Central memory CD8-positive, alpha-beta T cell (primary cell): ENCODE data around the gene KLB.
A peak's percentile ranks its signal among the peaks of the same experiment; 100 is the strongest.
"Not testable (repeated sequence)": the region's sequence is repeated elsewhere in the genome, so short reads cannot be mapped to it uniquely, and the experiment has no call there.

Experiments
- ATAC-seq: fragments of 150-1000 bp; cut with Tn5 transposase; replicated peaks from 2 replicates; pipeline ENCODE4 v1.10.0; 2022; ENCODE audit warnings: mild to moderate bottlenecking, moderate FRiP score, moderate number of reproducible peaks; ENCODE audit not compliant: poor library complexity, severe bottlenecking; ENCODE audit errors: extremely low read depth
- DNase-seq, 2 donors: peaks; one replicate each; pipeline ENCODE4 v3.0.0; 2021; ENCODE audit warnings: low spot score in 2 of 2
- H3K27ac Mint-ChIP-seq: one replicate; pipeline ENCODE4 v1.8.0; 2022; ENCODE audit warnings: low read depth, mild to moderate bottlenecking, moderate library complexity, mixed read lengths
- H3K27me3 Mint-ChIP-seq: one replicate; pipeline ENCODE4 v1.8.0; 2022; ENCODE audit warnings: mixed read lengths
- H3K36me3 Mint-ChIP-seq: one replicate; pipeline ENCODE4 v1.8.0; 2022; ENCODE audit warnings: mild to moderate bottlenecking, moderate library complexity, mixed read lengths; ENCODE audit not compliant: insufficient read depth
- H3K4me1 Mint-ChIP-seq: one replicate; pipeline ENCODE4 v1.8.0; 2022; ENCODE audit warnings: mixed read lengths
- H3K4me3 Mint-ChIP-seq: one replicate; pipeline ENCODE4 v1.8.0; 2022; ENCODE audit warnings: mild to moderate bottlenecking, moderate library complexity, mixed read lengths
- H3K9me3 Mint-ChIP-seq: one replicate; pipeline ENCODE4 v1.8.0; 2022; ENCODE audit warnings: mixed read lengths

KLB gene

GRCh38 chr4:39455486-39455885 lies 48.8 kb downstream of the KLB start:
- H3K9me3 Mint-ChIP-seq, result no peaks in the 10 kb centered on the region
- ATAC-seq (no peak), DNase-seq (no peak)
- no peak overlapping the region for H3K27ac Mint-ChIP-seq
- no peak overlapping the region for H3K4me3 Mint-ChIP-seq
- H3K36me3 Mint-ChIP-seq, result peaks cover 86% of the 10 kb centered on the region
- H3K4me1 Mint-ChIP-seq, result peaks cover 28% of the 10 kb centered on the region
- no peaks in the 10 kb centered on the region for H3K27me3 Mint-ChIP-seq

GRCh38 chr4:39456946-39457763 lies 50.4 kb downstream of the KLB start:
- Mint-ChIP-seq H3K36me3 (peaks cover 76% of the 10 kb centered on the region), H3K9me3 (no peaks in the 10 kb centered on the region), H3K27ac (peak overlapping the region; percentile 100), H3K27me3 (no peaks in the 10 kb centered on the region), H3K4me1 (peaks cover 24% of the 10 kb centered on the region), H3K4me3 (peak overlapping the region; percentile 97)
- no peak for ATAC-seq
- DNase-seq, result no peak

- H3K9me3 Mint-ChIP-seq, DNase-seq, H3K27me3 Mint-ChIP-seq: not testable (repeated sequence)
- Mint-ChIP-seq H3K36me3 (peaks cover 68% of the 10 kb centered on the region), H3K4me3 (peak overlapping the region; percentile 97), H3K27ac (peak overlapping the region; percentile 100), H3K4me1 (peaks cover 24% of the 10 kb centered on the region)
- peak; percentile 10 for ATAC-seq
These were observed 51.4 kb downstream of the KLB start for GRCh38 chr4:39458161-39458504.

GRCh38 chr4:39458505-39459300 lies 52.0 kb downstream of the KLB start, which contains the start of the genes LIAS and RPL9:
TSS of gene LIAS (plus strand) at chr4:39459056. CDS start at chr4:39459118, 62 bp downstream.
TSS of gene RPL9 (minus strand) at chr4:39458922. CDS start at chr4:39458439, 483 bp downstream.
- no peaks in the 10 kb centered on the region for H3K9me3 Mint-ChIP-seq
- no peaks in the 10 kb centered on the region for H3K27me3 Mint-ChIP-seq
- H3K27ac Mint-ChIP-seq, result peak within 1 kb of the TSS; percentile 100
- ATAC-seq, result peak; percentile 84
- peaks cover 24% of the 10 kb centered on the region for H3K4me1 Mint-ChIP-seq
- H3K4me3 Mint-ChIP-seq, result peak within 1 kb of the TSS; percentile 97
- peak; percentile 91 to 94 for DNase-seq
- peaks cover 64% of the 10 kb centered on the region for H3K36me3 Mint-ChIP-seq

- H3K27me3 Mint-ChIP-seq, result no peaks in the 10 kb centered on the region
- H3K4me3 Mint-ChIP-seq, result no peak overlapping the region
- peaks cover 20% of the 10 kb centered on the region for H3K36me3 Mint-ChIP-seq
- no peaks in the 10 kb centered on the region for H3K9me3 Mint-ChIP-seq
- no peak overlapping the region for H3K27ac Mint-ChIP-seq
- DNase-seq (no peak), ATAC-seq (no peak)
- no peaks in the 10 kb centered on the region for H3K4me1 Mint-ChIP-seq
These were observed 58.3 kb downstream of the KLB start for GRCh38 chr4:39464886-39465501.

GRCh38 chr4:39466747-39467146 lies 60.0 kb downstream of the KLB start:
- Mint-ChIP-seq H3K36me3 (peaks cover 18% of the 10 kb centered on the region), H3K9me3 (no peaks in the 10 kb centered on the region), H3K27ac (no peak overlapping the region), H3K27me3 (no peaks in the 10 kb centered on the region), H3K4me1 (no peaks in the 10 kb centered on the region), H3K4me3 (no peak overlapping the region)
- DNase-seq (no peak), ATAC-seq (no peak)

- H3K9me3 Mint-ChIP-seq, result no peaks in the 10 kb centered on the region
- ATAC-seq, result no peak
- DNase-seq, result no peak
- H3K36me3 Mint-ChIP-seq, result peaks cover 18% of the 10 kb centered on the region
- no peaks in the 10 kb centered on the region for H3K27me3 Mint-ChIP-seq
- H3K4me1 Mint-ChIP-seq, result no peaks in the 10 kb centered on the region
- no peak overlapping the region for H3K27ac Mint-ChIP-seq
- no peak overlapping the region for H3K4me3 Mint-ChIP-seq
These were observed 60.7 kb downstream of the KLB start for GRCh38 chr4:39467464-39467863.

GRCh38 chr4:39469429-39470077 lies 62.8 kb downstream of the KLB start:
- no peak overlapping the region for H3K4me3 Mint-ChIP-seq
- peaks cover 15% of the 10 kb centered on the region for H3K36me3 Mint-ChIP-seq

GRCh38 chr4:39470402-39470801 lies 63.7 kb downstream of the KLB start:
- peaks cover 8% of the 10 kb centered on the region for H3K36me3 Mint-ChIP-seq
- H3K9me3 Mint-ChIP-seq, result no peaks in the 10 kb centered on the region
- no peak overlapping the region for H3K4me3 Mint-ChIP-seq
- no peak for DNase-seq
- ATAC-seq, result no peak
- H3K27ac Mint-ChIP-seq, result no peak overlapping the region
- no peaks in the 10 kb centered on the region for H3K27me3 Mint-ChIP-seq
- H3K4me1 Mint-ChIP-seq, result no peaks in the 10 kb centered on the region

More at GRCh38 chr4:39469429-39470077, 62.8 kb downstream of the KLB start:
- Mint-ChIP-seq H3K27me3 (no peaks in the 10 kb centered on the region), H3K27ac (no peak overlapping the region), H3K4me1 (no peaks in the 10 kb centered on the region), H3K9me3 (no peaks in the 10 kb centered on the region)
- DNase-seq (no peak), ATAC-seq (peak; percentile 80)

GRCh38 chr4:39472396-39472795 lies 65.7 kb downstream of the KLB start:
- Mint-ChIP-seq H3K4me3 (no peak overlapping the region), H3K36me3 (peaks cover 6% of the 10 kb centered on the region), H3K27ac (no peak overlapping the region), H3K9me3 (no peaks in the 10 kb centered on the region), H3K4me1 (no peaks in the 10 kb centered on the region), H3K27me3 (no peaks in the 10 kb centered on the region)
- DNase-seq (no peak), ATAC-seq (no peak)

GRCh38 chr4:39476187-39476895 lies 69.6 kb downstream of the KLB start:
- Mint-ChIP-seq H3K27me3 (no peaks in the 10 kb centered on the region), H3K9me3 (no peaks in the 10 kb centered on the region), H3K27ac (no peak overlapping the region), H3K4me3 (no peak overlapping the region), H3K4me1 (no peaks in the 10 kb centered on the region), H3K36me3 (peaks cover 7% of the 10 kb centered on the region)
- DNase-seq, result no peak
- ATAC-seq, result no peak

- Mint-ChIP-seq H3K4me3 (no peak overlapping the region), H3K36me3 (peaks cover 2% of the 10 kb centered on the region), H3K27ac (no peak overlapping the region), H3K4me1 (no peaks in the 10 kb centered on the region), H3K9me3 (no peaks in the 10 kb centered on the region), H3K27me3 (no peaks in the 10 kb centered on the region)
- ATAC-seq (no peak), DNase-seq (no peak)
These were observed 73.5 kb downstream of the KLB start for GRCh38 chr4:39480251-39480650.
